Measurements from ENCODE around the gene PANX2.

DNA sequence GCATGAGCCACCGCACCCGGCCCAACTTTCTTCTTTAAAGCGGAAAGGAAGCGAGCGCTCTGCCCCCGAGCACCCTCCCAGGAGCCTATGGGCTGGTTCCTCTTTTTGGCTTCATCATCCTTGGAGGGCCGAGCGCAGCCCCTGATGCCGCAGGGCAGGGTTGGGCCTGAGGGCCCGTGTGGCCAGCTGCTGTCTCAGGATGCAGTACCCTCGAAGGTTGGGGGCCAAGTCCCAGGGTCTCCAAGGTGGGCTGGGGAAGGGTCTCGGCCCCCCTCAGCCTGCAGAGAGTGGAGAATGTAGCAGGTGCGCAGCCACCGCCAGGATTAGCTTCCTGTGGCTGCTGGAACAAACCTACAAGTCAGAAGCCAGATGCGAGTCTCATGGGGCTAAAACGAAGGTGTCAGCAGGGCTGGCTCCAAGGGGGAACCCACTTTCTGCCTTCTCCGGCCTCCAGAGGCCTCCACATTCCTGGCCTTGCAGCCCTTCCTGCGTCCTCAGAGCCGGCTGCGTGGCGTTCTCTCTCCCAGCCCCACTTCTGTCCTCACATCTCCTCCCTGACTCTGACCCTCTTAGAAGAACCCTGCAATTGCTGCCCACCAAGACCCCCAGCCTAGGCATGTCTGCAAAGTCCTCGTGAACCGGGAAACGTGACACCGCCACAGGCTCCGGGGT, 2.9 kb downstream of the PANX2 start:
- TF ChIP-seq, protein P1, sequence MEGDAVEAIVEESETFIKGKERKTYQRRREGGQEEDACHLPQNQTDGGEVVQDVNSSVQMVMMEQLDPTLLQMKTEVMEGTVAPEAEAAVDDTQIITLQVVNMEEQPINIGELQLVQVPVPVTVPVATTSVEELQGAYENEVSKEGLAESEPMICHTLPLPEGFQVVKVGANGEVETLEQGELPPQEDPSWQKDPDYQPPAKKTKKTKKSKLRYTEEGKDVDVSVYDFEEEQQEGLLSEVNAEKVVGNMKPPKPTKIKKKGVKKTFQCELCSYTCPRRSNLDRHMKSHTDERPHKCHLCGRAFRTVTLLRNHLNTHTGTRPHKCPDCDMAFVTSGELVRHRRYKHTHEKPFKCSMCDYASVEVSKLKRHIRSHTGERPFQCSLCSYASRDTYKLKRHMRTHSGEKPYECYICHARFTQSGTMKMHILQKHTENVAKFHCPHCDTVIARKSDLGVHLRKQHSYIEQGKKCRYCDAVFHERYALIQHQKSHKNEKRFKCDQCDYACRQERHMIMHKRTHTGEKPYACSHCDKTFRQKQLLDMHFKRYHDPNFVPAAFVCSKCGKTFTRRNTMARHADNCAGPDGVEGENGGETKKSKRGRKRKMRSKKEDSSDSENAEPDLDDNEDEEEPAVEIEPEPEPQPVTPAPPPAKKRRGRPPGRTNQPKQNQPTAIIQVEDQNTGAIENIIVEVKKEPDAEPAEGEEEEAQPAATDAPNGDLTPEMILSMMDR (IDR thresholded peaks at IDR 0.05) = no peak
- TF ChIP-seq POLR2A (IDR thresholded peaks at IDR 0.05) (no peak), EP300 (IDR thresholded peaks at IDR 0.05) (no peak), POLR2AphosphoS5 (IDR thresholded peaks at IDR 0.05) (no peak)
